GM23338 (cell line): ENCODE data around the gene NDST1.

Source experiments
- POLR2AphosphoS5 ChIP-seq: IDR thresholded peaks from 2 replicates; pipeline ENCODE4 v1.6.1; 2016; ENCODE audit warnings: antibody characterized with exemption, low read depth
- TF ChIP-seq, protein P1 (sequence below), 2 experiments: fragments of 200-600 bp in 1 of 2; sonication (generic) in 1 of 2; conservative IDR thresholded peaks; 2 replicates each; pipeline versions ENCODE4 v1.5.1 to v1.6.1; 2016 to 2017; ENCODE audit warnings: antibody characterized with exemption in 2 of 2, low read depth in 2 of 2, mild to moderate bottlenecking in 2 of 2, moderate library complexity in 1 of 2

GRCh38 chr5:150515446-150515845, 7.5 kb downstream of the NDST1 start:
- TF ChIP-seq POLR2AphosphoS5, result no peak
- TF ChIP-seq, protein P1, sequence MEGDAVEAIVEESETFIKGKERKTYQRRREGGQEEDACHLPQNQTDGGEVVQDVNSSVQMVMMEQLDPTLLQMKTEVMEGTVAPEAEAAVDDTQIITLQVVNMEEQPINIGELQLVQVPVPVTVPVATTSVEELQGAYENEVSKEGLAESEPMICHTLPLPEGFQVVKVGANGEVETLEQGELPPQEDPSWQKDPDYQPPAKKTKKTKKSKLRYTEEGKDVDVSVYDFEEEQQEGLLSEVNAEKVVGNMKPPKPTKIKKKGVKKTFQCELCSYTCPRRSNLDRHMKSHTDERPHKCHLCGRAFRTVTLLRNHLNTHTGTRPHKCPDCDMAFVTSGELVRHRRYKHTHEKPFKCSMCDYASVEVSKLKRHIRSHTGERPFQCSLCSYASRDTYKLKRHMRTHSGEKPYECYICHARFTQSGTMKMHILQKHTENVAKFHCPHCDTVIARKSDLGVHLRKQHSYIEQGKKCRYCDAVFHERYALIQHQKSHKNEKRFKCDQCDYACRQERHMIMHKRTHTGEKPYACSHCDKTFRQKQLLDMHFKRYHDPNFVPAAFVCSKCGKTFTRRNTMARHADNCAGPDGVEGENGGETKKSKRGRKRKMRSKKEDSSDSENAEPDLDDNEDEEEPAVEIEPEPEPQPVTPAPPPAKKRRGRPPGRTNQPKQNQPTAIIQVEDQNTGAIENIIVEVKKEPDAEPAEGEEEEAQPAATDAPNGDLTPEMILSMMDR (conservative IDR thresholded peaks at IDR 0.05; ENCODE audit: low read depth in 2 of 2), result no peak
